GM12878 (cell line): ENCODE results near the gene RACK1. TPM values are rescaled to one million over a fixed set of nuclear protein-coding genes. Genes with fewer than 3 reads are reported as not detected.
A peak's percentile ranks its signal among the peaks of the same experiment; 100 is the strongest.

Experiments
- ATAC-seq: fragments of 200-7000 bp; cut with Tn5 transposase; 3 replicates; pipeline ENCODE4 v1.9.1; 2020; ENCODE audit warnings: mild to moderate bottlenecking, moderate library complexity
- BruUV-seq: library from RNA; stranded (reverse); fragments of 400-500 nt; replicated peaks from 2 replicates; lab custom pipeline; 2021; lab: Mats Ljungman, UMichigan
- CTCF ChIA-PET: fragments of 300-600 bp; sonication (Branson Sonifier 250); formaldehyde crosslinking; extraction: SDS; loops from one replicate; lab custom pipeline; 2021; ENCODE audit warnings: inconsistent platforms; lab: Yijun Ruan, JAX
- POLR2A ChIA-PET: fragments of 350-600 bp; formaldehyde crosslinking; extraction: SDS; loops from one replicate; lab custom pipeline; 2021; ENCODE audit warnings: inconsistent platforms; lab: Charles Lee
- RAD21 ChIA-PET: fragments of 300-600 bp; sonication (Branson Sonifier 250); formaldehyde crosslinking; loops from one replicate; lab custom pipeline; 2023; ENCODE audit warnings: antibody characterized with exemption; ENCODE audit not compliant: unreplicated experiment; lab: Charles Lee
- SMC1A ChIA-PET: fragments of 300-600 bp; sonication (Branson Sonifier 250); formaldehyde crosslinking; loops from one replicate; lab custom pipeline; 2023; ENCODE audit not compliant: unreplicated experiment, uncharacterized antibody; lab: Charles Lee
- DNase-seq: peaks from one replicate; pipeline ENCODE4 v3.0.0-alpha.2; 2011; ENCODE audit warnings: low read depth, low spot score
- FAIRE-seq: peaks from 3 replicates; lab custom pipeline; 2011; peaks lifted over from hg19 to GRCh38; lab: Jason Lieb, UNC
- H2AFZ ChIP-seq: 2 replicates; pipeline ENCODE4 v1.6.0; 2011; ENCODE audit warnings: low read depth, low read length, control low read depth; ENCODE audit not compliant: control insufficient read depth
- H3K27ac ChIP-seq: 2 replicates; pipeline ENCODE4 v1.5.1; 2011; ENCODE audit warnings: control low read depth; ENCODE audit not compliant: control insufficient read depth, insufficient read depth
- H3K27me3 ChIP-seq, 2 experiments: replicated peaks in 1 of 2; 2 replicates each; pipeline versions ENCODE4 v1.6.0 to v1.6.1; 2011; ENCODE audit warnings: low read length in 1 of 2; ENCODE audit not compliant: control insufficient read depth in 2 of 2, insufficient read depth in 2 of 2
- H3K36me3 ChIP-seq, 2 experiments: 2 replicates each; pipeline ENCODE4 v1.5.1; 2011; ENCODE audit warnings: low read length in 1 of 2; ENCODE audit not compliant: control insufficient read depth in 2 of 2, insufficient read depth in 2 of 2
- H3K4me1 ChIP-seq: 2 replicates; pipeline ENCODE4 v1.6.1; 2011; ENCODE audit warnings: mild to moderate bottlenecking, low read length, moderate library complexity, mixed read lengths; ENCODE audit not compliant: control insufficient read depth, insufficient read depth
- H3K4me2 ChIP-seq: 2 replicates; pipeline ENCODE4 v1.6.0; 2011; ENCODE audit warnings: control low read depth; ENCODE audit not compliant: control insufficient read depth, insufficient read depth
- H3K4me3 ChIP-seq: fragments of 200-600 bp; sonication (generic); 2 replicates; pipeline ENCODE4 v1.5.1; 2016
- H3K79me2 ChIP-seq: 2 replicates; pipeline ENCODE4 v1.6.0; 2011; ENCODE audit warnings: low read length; ENCODE audit not compliant: control insufficient read depth, insufficient read depth
- H3K9ac ChIP-seq: 2 replicates; pipeline ENCODE4 v1.8.0; 2011; ENCODE audit warnings: low read length, control low read depth, mixed read lengths; ENCODE audit not compliant: control insufficient read depth, insufficient read depth
- H3K9me3 ChIP-seq: replicated peaks from 3 replicates; pipeline ENCODE4 v1.5.1; 2011; ENCODE audit warnings: mild to moderate bottlenecking, low read length; ENCODE audit not compliant: control insufficient read depth, insufficient read depth
- H4K20me1 ChIP-seq: 2 replicates; pipeline ENCODE4 v1.6.0; 2011; ENCODE audit not compliant: control insufficient read depth, insufficient read depth
- ATF3 ChIP-seq: IDR thresholded peaks from 2 replicates; pipeline ENCODE4 v1.6.1; 2011; ENCODE audit warnings: low read depth, mild to moderate bottlenecking, low read length, moderate library complexity, borderline replicate concordance; ENCODE audit errors: extremely low read depth
- CEBPB ChIP-seq, 2 experiments: fragments of 150-350 bp in 1 of 2; IDR thresholded peaks; 2 replicates each; pipeline ENCODE4 v1.6.1; 2012 to 2014; ENCODE audit warnings: low read depth in 2 of 2, low read length in 2 of 2, borderline replicate concordance in 1 of 2, inconsistent platforms in 1 of 2
- CREM ChIP-seq: IDR thresholded peaks from 2 replicates; pipeline ENCODE4 v1.6.1; 2014; ENCODE audit warnings: antibody characterized with exemption, low read depth
- EP300 ChIP-seq, 2 experiments: fragments of 150-350 bp in 1 of 2; IDR thresholded peaks; 2 replicates each; pipeline ENCODE4 v1.6.1; 2011 to 2012; ENCODE audit warnings: low read depth in 2 of 2, low read length in 2 of 2, borderline replicate concordance in 1 of 2, improper control_type of control experiment in 1 of 2, inconsistent platforms in 1 of 2; ENCODE audit not compliant: control insufficient read depth in 1 of 2
- HCFC1 ChIP-seq: fragments of 150-350 bp; IDR thresholded peaks from 2 replicates; pipeline ENCODE4 v1.6.1; 2014; ENCODE audit warnings: low read length
- IKZF1 ChIP-seq: fragments of 450-650 bp; conservative IDR thresholded peaks from 2 replicates; pipeline ENCODE4 v1.6.1; 2017; ENCODE audit warnings: antibody characterized with exemption, mild to moderate bottlenecking
- IKZF2 ChIP-seq, 2 experiments: fragments of 450-650 bp; IDR thresholded peaks; 2 replicates each; pipeline ENCODE4 v1.6.1; 2017; ENCODE audit warnings: mild to moderate bottlenecking in 2 of 2, moderate library complexity in 2 of 2
- MEF2A ChIP-seq: IDR thresholded peaks from 2 replicates; pipeline ENCODE4 v1.6.1; 2011; ENCODE audit warnings: low read depth, mild to moderate bottlenecking, low read length, moderate library complexity; ENCODE audit not compliant: insufficient read depth
- NBN ChIP-seq: fragments of 450-650 bp; IDR thresholded peaks from 2 replicates; pipeline ENCODE4 v1.6.1; 2016
- NFXL1 ChIP-seq: fragments of 450-650 bp; IDR thresholded peaks from 2 replicates; pipeline ENCODE4 v1.6.1; 2017; ENCODE audit warnings: antibody characterized with exemption, mild to moderate bottlenecking, borderline replicate concordance
- PBX3 ChIP-seq: IDR thresholded peaks from 2 replicates; pipeline ENCODE4 v1.6.1; 2011; ENCODE audit warnings: mild to moderate bottlenecking, low read depth, low read length, moderate library complexity; ENCODE audit not compliant: insufficient replicate concordance
- POLR2A ChIP-seq: IDR thresholded peaks from 2 replicates; pipeline ENCODE4 v1.6.1; 2011; ENCODE audit warnings: low read depth, mild to moderate bottlenecking, low read length
- RBBP5 ChIP-seq: fragments of 200-600 bp; sonication (generic); conservative IDR thresholded peaks from 2 replicates; pipeline ENCODE4 v1.6.1; 2016
- SUZ12 ChIP-seq: fragments of 200-600 bp; sonication (generic); IDR thresholded peaks from one replicate; pipeline ENCODE4 v1.6.1; 2018; ENCODE audit warnings: antibody characterized with exemption, mild to moderate bottlenecking; ENCODE audit not compliant: unreplicated experiment
- YBX1 ChIP-seq: fragments of 450-650 bp; IDR thresholded peaks from 2 replicates; pipeline ENCODE4 v1.6.1; 2016; ENCODE audit warnings: antibody characterized with exemption
- ZNF24 ChIP-seq: fragments of 450-650 bp; IDR thresholded peaks from 2 replicates; pipeline ENCODE4 v1.6.1; 2017; ENCODE audit warnings: antibody characterized with exemption, mild to moderate bottlenecking
- ZNF687 ChIP-seq: fragments of 450-650 bp; IDR thresholded peaks from 2 replicates; pipeline ENCODE4 v1.6.1; 2017; ENCODE audit warnings: mild to moderate bottlenecking, moderate library complexity
- WGBS: methylation state at CpG from one replicate; pipeline ENCODE4 v1.1.6; 2016; ENCODE audit warnings: low lambda C conversion rate; ENCODE audit not compliant: insufficient replicate concordance, insufficient coverage; ENCODE audit errors: missing lambda C conversion rate; 5-methylcytosine and 5-hydroxymethylcytosine counted together
- in situ Hi-C: fragments of 300-500 bp; cut with MboI; formaldehyde crosslinking; loops from 9 replicates; pipeline ENCODE4 v1.14.3; 2018; ENCODE audit warnings: mixed read lengths
- intact Hi-C: fragments of 100-400 bp; cut with micrococcal nuclease; formaldehyde crosslinking; loops from one replicate; pipeline ENCODE4 v1.14.2; 2022; ENCODE audit not compliant: unreplicated experiment
- polyA plus RNA-seq, 11 experiments: library from polyadenylated mRNA; depleted of rRNA in 4 of 11; unstranded in 6 of 11; stranded (reverse) in 5 of 11; fragments of >200 nt; fragmentation: Nextera tagmentation in 4 of 11; fragmentation: Illumina TruSeq in 1 of 11; extraction: Ambion mirVana in 4 of 11; extraction: Trizol in 1 of 11; gene quantifications; 1 replicate in 1 of 11; 2 replicates in 10 of 11; pipeline versions ENCODE4 v1.2.1 to v1.2.3, GENCODE V29; 2011 to 2016; ENCODE audit warnings: inconsistent platforms in 2 of 11, missing spikeins in 2 of 11, low read depth in 1 of 11
- total RNA-seq, 4 experiments: library from RNA; depleted of rRNA in 3 of 4; stranded (reverse); fragments of >200 nt in 3 of 4; fragmentation: Illumina TruSeq in 1 of 4; extraction: Trizol in 1 of 4; gene quantifications; 2 replicates each; pipeline versions ENCODE4 v1.2.1 to v1.2.3, GENCODE V29; 2013 to 2021

Gene RACK1
- total and polyA plus RNA-seq, 10 of the 15 experiments (the other 5 are each of a cell fraction or from before 2014, with no cell fraction given) = 1,365 to 6,584 (median 4,167) TPM

- ChIA-PET SMC1A (interaction anchor here (0.7 to 2.2 kb wide), 5 partner anchors 8 to 416 kb away, joined by 3 to 6 read pairs (median 5); no protein-coding TSS in a partner anchor), RAD21 (interaction anchor here (1.0 to 1.6 kb wide), 2 partner anchors 23 to 62 kb away, joined by 3 to 5 read pairs; partner anchors contain the start of gene TRIM41), CTCF (interaction anchor here (0.6 to 3.5 kb wide), 4 partner anchors 8 to 62 kb away, joined by 3 to 12 read pairs (median 4); partner anchors contain the start of gene TRIM41), POLR2A (interaction anchor here (0.9 to 3.7 kb wide), 4 partner anchors 14 to 57 kb away, joined by 3 to 36 read pairs (median 17); partner anchors contain the start of genes TRIM41 and TRIM52)
- ATAC-seq = peak; percentile 66
- DNase-seq = no peak
- H3K9ac ChIP-seq = peak overlapping the region; percentile 88
- no peaks in the 10 kb centered on the region for H3K9me3 ChIP-seq
- intact Hi-C loops (no loop called here), in situ Hi-C loops (no loop called here)
- peaks cover 88% of the 10 kb centered on the region for H3K79me2 ChIP-seq
- peak overlapping the region; percentile 79 for H2AFZ ChIP-seq
- peaks cover 4 to 14% of the 10 kb centered on the region in 2 experiments; a peak in 3 of 4 replicates for H3K36me3 ChIP-seq
- no peak for FAIRE-seq
- peak overlapping the region; percentile 92 for H3K27ac ChIP-seq
- peaks cover 7% of the 10 kb centered on the region; the same call in 1 of the 2 replicates for H4K20me1 ChIP-seq
- H3K4me1 ChIP-seq = peaks cover 21% of the 10 kb centered on the region
- BruUV-seq = TSS peak; percentile 65
- peak overlapping the region; percentile 98 for H3K4me3 ChIP-seq
- 1% methylated on average over 39 of the region's 55 CpGs for WGBS
- peak overlapping the region; percentile 96 for H3K4me2 ChIP-seq
- no peaks in the 10 kb centered on the region for H3K27me3 ChIP-seq
- TF ChIP-seq NFXL1 = no peak
- TF ChIP-seq ZNF24 = no peak
- no peak for TF ChIP-seq PBX3
- peak; percentile 34; the same call in 1 of the 2 replicates for TF ChIP-seq HCFC1
- TF ChIP-seq NBN = peak; percentile 78
- peak in 1 of 2 experiments; percentile 14; a peak in 1 of 4 replicates for TF ChIP-seq EP300 (IDR thresholded peaks at IDR 0.05; ENCODE audit: borderline replicate concordance in 1 of 2, control insufficient read depth in 1 of 2, low read depth in 2 of 2, low read length in 2 of 2)
- no peak for TF ChIP-seq YBX1
- TF ChIP-seq SUZ12 = no peak
- TF ChIP-seq CREM = peak; percentile 31; the same call in 1 of the 2 replicates
- no peak for TF ChIP-seq ATF3
- TF ChIP-seq RBBP5 = no peak
- peak; percentile 84; the same call in 1 of the 2 replicates for TF ChIP-seq IKZF1
- 0 out of 2 replicates have a peak, but pooled peaks have one; percentile 30 for TF ChIP-seq MEF2A
- TF ChIP-seq IKZF2 (IDR thresholded peaks at IDR 0.05) = peak; percentile 84; a peak in 3 of 4 replicates
- no peak for TF ChIP-seq CEBPB (IDR thresholded peaks at IDR 0.05; ENCODE audit: borderline replicate concordance in 1 of 2, low read depth in 2 of 2, low read length in 2 of 2)
- TF ChIP-seq ZNF687 = peak; percentile 65
- peak; percentile 72 for TF ChIP-seq POLR2A
Observed at GRCh38 chr5:181246276-181247049, 2.8 kb upstream of the RACK1 start.
